GM21576 (cell line): ENCODE measurements around the gene EYS.
A peak's percentile ranks its signal among the peaks of the same experiment; 100 is the strongest.
"Not testable (repeated sequence)": the region's sequence is repeated elsewhere in the genome, so short reads cannot be mapped to it uniquely, and the experiment has no call there.

ENCODE experiments used
- ATAC-seq: cut with Tn5 transposase; IDR thresholded peaks from one replicate; pipeline ENCODE4 v1.9.1; 2021; ENCODE audit warnings: mild to moderate bottlenecking, moderate library complexity; ENCODE audit not compliant: unreplicated experiment

EYS gene

GRCh38 chr6:63738190-63738589, 1968.8 kb downstream of the EYS start:
- ATAC-seq = not testable (repeated sequence)

GRCh38 chr6:63734923-63735322, 1972.1 kb downstream of the EYS start:
- ATAC-seq = no peak

- no peak for ATAC-seq
Observed at GRCh38 chr6:63732336-63732735, 1974.7 kb downstream of the EYS start.

GRCh38 chr6:63731930-63732329, 1975.1 kb downstream of the EYS start:
- ATAC-seq = no peak

GRCh38 chr6:63730311-63730710, 1976.7 kb downstream of the EYS start:
- no peak for ATAC-seq

- ATAC-seq = no peak
Observed at GRCh38 chr6:63724721-63725120, 1982.3 kb downstream of the EYS start.

GRCh38 chr6:63721181-63721580, 1985.8 kb downstream of the EYS start:
- no peak for ATAC-seq

- no peak for ATAC-seq
Observed at GRCh38 chr6:63716169-63716568, 1990.9 kb downstream of the EYS start.

- ATAC-seq = no peak
Observed at GRCh38 chr6:63714091-63714490, 1992.9 kb downstream of the EYS start.

- no peak for ATAC-seq
Observed at GRCh38 chr6:63713332-63713731, 1993.7 kb downstream of the EYS start.

GRCh38 chr6:63709148-63709547, 1997.9 kb downstream of the EYS start:
- no peak for ATAC-seq

- no peak for ATAC-seq
Observed at GRCh38 chr6:63708631-63709030, 1998.4 kb downstream of the EYS start.

- no peak for ATAC-seq
Observed at GRCh38 chr6:63706630-63707029, 2000.4 kb downstream of the EYS start.

- no peak for ATAC-seq
Observed at GRCh38 chr6:63705707-63706106, 2001.3 kb downstream of the EYS start.

- no peak for ATAC-seq
Observed at GRCh38 chr6:63690221-63690620, 2016.8 kb downstream of the EYS start.

GRCh38 chr6:63689421-63689820, 2017.6 kb downstream of the EYS start:
- ATAC-seq = no peak

GRCh38 chr6:63685446-63686379, 2021.3 kb downstream of the EYS start:
- ATAC-seq = peak; percentile 93

GRCh38 chr6:63683071-63683603, 2023.9 kb downstream of the EYS start:
- ATAC-seq = no peak

GRCh38 chr6:63677282-63677681, 2029.7 kb downstream of the EYS start:
- no peak for ATAC-seq

GRCh38 chr6:63676412-63677114, 2030.5 kb downstream of the EYS start:
- ATAC-seq = no peak

GRCh38 chr6:63675138-63675537, 2031.9 kb downstream of the EYS start:
- ATAC-seq = no peak

GRCh38 chr6:63674635-63675034, 2032.4 kb downstream of the EYS start:
- ATAC-seq = no peak
